Activated CD8-positive, alpha-beta memory T cell treated with anti-CD3 and anti-CD28 coated beads, Interleukin-2, amount 50 U/mL, for 4 hours (primary cell): ENCODE data around the gene SULT1E1.
"Not testable (repeated sequence)": the region's sequence is repeated elsewhere in the genome, so short reads cannot be mapped to it uniquely, and the experiment has no call there.

Experiments
- DNase-seq: peaks from one replicate; pipeline ENCODE4 v3.0.0-alpha.2; 2020

The SULT1E1 gene

GRCh38 chr4:69838977-69839376, 21.0 kb downstream of the SULT1E1 start:
- DNase-seq: no peak

GRCh38 chr4:69836287-69836686, 23.7 kb downstream of the SULT1E1 start:
- no peak for DNase-seq

GRCh38 chr4:69835766-69836165, 24.2 kb downstream of the SULT1E1 start:
- DNase-seq: no peak

- no peak for DNase-seq
Observed at GRCh38 chr4:69833251-69833650, 26.7 kb downstream of the SULT1E1 start.

GRCh38 chr4:69832326-69833030, 27.5 kb downstream of the SULT1E1 start:
- no peak for DNase-seq

- no peak for DNase-seq
Observed at GRCh38 chr4:69831646-69832325, 28.2 kb downstream of the SULT1E1 start.

- no peak for DNase-seq
Observed at GRCh38 chr4:69831270-69831627, 28.7 kb downstream of the SULT1E1 start.

- no peak for DNase-seq
Observed at GRCh38 chr4:69830560-69831269, 29.2 kb downstream of the SULT1E1 start.

GRCh38 chr4:69830192-69830559, 29.8 kb downstream of the SULT1E1 start:
- DNase-seq: no peak

- DNase-seq: no peak
Observed at GRCh38 chr4:69829678-69830077, 30.3 kb downstream of the SULT1E1 start.

GRCh38 chr4:69828828-69829227, 31.1 kb downstream of the SULT1E1 start:
- no peak for DNase-seq

- not testable (repeated sequence) for DNase-seq
Observed at GRCh38 chr4:69825056-69825455, 34.9 kb downstream of the SULT1E1 start.

GRCh38 chr4:69823481-69824186, 36.3 kb downstream of the SULT1E1 start:
- DNase-seq: peak; percentile 49

GRCh38 chr4:69823048-69823447, 36.9 kb downstream of the SULT1E1 start:
- DNase-seq: no peak

- DNase-seq: no peak
Observed at GRCh38 chr4:69822198-69822597, 37.7 kb downstream of the SULT1E1 start.

- no peak for DNase-seq
Observed at GRCh38 chr4:69818060-69818639, 41.8 kb downstream of the SULT1E1 start.

GRCh38 chr4:69816236-69816635, 43.7 kb downstream of the SULT1E1 start:
- no peak for DNase-seq

- no peak for DNase-seq
Observed at GRCh38 chr4:69813628-69814027, 46.3 kb downstream of the SULT1E1 start.

GRCh38 chr4:69811166-69811565, 48.8 kb downstream of the SULT1E1 start:
- DNase-seq: no peak

GRCh38 chr4:69800599-69800998, 59.3 kb downstream of the SULT1E1 start:
- no peak for DNase-seq

- DNase-seq: no peak
Observed at GRCh38 chr4:69799337-69799736, 60.6 kb downstream of the SULT1E1 start.

- no peak for DNase-seq
Observed at GRCh38 chr4:69793732-69794131, 66.2 kb downstream of the SULT1E1 start.
